LoVo (cell line): ENCODE results near the gene TXNL4B.
"Not testable (repeated sequence)": the region's sequence is repeated elsewhere in the genome, so short reads cannot be mapped to it uniquely, and the experiment has no call there.

ENCODE experiments used
- DNase-seq: peaks from one replicate; pipeline ENCODE4 v3.0.0-alpha.2; 2016; ENCODE audit warnings: low spot score

Gene TXNL4B

DNA sequence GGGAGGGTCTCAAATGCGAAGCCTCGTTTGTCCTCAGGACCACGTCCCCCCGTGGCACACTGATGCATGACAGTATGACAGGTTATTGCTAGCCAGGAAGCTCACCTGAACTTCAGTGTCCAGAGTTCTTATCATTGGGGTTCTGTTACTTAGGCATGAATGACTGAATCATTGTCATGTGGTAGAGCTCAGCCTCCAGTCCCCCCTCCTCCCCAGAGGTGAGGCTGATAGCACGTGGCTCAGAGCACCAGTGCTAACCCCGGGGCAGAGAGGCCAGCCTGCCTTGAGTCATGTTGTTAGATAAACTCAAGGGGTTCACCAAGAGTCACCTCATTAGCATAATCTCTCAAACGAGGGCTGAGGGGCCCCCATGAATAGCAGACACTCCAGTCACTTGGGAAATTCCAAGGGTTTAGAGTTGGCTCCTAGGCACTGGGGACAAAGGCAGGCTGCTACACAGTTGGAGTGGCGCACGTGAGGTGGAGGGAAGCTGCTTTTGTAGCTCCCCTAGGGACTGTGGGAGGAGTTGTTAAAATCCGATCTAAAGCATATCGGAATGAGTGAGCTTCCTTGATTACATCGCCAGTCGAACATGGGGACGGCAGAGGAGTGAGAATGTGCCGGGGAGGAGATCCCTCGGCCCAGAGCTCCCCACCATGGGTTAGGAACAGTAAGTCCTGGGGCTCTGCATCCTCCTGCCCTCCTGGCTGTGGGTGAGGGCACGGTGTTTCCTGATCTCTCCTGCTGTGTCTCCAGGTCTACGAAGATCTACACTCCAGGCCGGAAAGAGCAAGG, 18.4 kb upstream of the TXNL4B start:
- no peak for DNase-seq

DNA sequence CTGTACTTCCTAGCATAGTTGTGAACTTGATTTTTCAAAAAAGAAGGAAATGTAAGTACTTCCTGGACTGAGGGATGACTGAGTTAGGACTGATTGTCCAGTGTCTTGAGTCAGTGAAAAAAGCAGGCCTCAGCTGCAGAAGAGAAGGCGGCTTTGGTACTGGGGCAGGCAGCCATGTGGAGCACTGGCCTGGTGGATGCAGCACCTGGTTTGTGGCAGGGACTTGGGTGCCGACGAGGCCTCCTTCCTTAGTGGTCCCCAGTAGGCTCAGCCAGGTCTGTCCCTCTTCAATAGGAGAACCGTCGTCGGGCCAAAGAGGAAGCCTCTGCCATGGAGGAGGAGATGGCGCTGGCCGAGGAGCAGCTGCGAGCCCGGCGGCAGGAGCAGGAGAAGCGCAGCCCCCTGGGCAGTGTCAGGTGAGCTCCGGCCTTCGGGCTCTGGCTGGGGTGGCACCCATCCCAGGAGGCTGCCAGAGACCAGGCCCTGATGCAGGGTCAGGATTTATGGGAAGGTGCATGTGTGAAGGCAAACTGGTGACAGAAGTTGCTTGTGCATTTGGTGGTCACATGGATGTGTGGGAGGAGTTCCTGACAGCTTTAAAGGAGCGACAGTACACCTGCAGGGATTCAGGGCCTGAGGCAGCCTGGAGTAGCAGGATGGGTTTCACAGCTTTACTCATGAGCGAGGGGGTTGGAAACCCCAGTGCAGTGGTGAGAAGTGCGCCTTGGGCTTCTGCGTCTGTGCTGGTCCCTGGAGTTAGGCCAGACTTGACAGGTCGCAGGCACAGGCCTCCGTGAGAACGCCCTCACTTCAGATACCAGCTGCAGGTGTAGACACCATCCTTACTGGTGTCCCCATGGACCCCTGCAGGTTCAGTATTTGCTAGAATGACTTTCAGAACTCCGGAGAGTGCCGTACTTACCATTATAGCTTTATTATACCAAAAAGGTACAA, 17.5 kb upstream of the TXNL4B start:
- DNase-seq, result no peak

GRCh38 chr16:72109966-72110530, 16.6 kb upstream of the TXNL4B start:
- no peak for DNase-seq

- no peak for DNase-seq
These were observed 15.9 kb upstream of the TXNL4B start for GRCh38 chr16:72109300-72109699.

GRCh38 chr16:72108353-72109102, 15.1 kb upstream of the TXNL4B start:
- no peak for DNase-seq

DNA sequence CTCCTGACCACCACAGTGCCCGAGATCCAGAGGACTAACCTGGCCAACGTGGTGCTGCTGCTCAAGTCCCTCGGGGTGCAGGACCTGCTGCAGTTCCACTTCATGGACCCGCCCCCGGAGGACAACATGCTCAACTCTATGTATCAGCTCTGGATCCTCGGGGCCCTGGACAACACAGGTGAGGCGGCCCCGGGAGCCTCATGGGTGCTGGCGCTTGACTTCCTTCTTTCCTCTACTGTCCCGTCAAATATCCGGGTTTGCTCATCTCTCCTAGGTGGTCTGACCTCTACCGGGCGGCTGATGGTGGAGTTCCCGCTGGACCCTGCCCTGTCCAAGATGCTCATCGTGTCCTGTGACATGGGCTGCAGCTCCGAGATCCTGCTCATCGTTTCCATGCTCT, 14.0 kb upstream of the TXNL4B start:
- DNase-seq, result no peak

GRCh38 chr16:72105978-72106377, 12.6 kb upstream of the TXNL4B start:
- DNase-seq, result no peak

GRCh38 chr16:72104905-72105304, 11.5 kb upstream of the TXNL4B start:
- no peak for DNase-seq

GRCh38 chr16:72101195-72101594, 7.8 kb upstream of the TXNL4B start:
- DNase-seq, result no peak

DNA sequence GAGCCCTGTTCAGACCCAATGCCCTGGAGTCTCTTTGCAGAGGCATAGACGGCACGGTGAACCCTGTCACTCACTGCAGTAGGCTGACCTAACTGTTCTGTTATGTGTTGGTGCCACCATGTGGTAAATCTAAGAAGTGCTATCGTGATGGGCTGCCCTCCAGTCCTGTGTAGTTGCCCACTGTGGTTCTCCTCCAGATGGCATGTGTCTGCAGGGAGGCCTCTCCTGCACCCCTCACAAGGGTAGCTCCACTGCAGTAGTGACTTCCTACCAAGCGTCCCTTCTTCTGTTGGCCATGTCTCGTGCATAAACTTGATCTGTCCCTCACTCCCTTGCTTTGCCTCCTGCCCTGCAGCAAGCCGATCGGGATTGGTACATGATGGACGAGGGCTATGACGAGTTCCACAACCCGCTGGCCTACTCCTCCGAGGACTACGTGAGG, 6.0 kb upstream of the TXNL4B start:
- DNase-seq, result peak; percentile 13

DNA sequence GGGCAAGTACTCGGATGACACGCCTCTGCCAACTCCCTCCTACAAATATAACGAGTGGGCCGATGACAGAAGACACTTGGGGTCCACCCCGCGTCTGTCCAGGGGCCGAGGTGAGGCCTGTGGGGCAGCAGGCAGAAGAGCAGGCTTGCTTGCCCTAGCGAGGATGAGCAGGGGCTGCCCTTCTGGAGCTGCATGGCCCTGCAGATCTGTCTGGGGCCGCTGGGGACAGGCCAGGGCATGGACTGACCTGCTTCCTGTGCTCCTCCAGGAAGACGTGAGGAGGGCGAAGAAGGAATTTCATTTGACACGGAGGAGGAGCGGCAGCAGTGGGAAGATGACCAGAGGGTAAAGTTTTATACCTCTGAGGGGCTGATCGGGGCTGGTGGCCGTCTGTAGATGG, 5.5 kb upstream of the TXNL4B start:
- DNase-seq, result no peak

GRCh38 chr16:72094266-72094610, 818 bp upstream of the TXNL4B start:
- DNase-seq, result no peak

DNA sequence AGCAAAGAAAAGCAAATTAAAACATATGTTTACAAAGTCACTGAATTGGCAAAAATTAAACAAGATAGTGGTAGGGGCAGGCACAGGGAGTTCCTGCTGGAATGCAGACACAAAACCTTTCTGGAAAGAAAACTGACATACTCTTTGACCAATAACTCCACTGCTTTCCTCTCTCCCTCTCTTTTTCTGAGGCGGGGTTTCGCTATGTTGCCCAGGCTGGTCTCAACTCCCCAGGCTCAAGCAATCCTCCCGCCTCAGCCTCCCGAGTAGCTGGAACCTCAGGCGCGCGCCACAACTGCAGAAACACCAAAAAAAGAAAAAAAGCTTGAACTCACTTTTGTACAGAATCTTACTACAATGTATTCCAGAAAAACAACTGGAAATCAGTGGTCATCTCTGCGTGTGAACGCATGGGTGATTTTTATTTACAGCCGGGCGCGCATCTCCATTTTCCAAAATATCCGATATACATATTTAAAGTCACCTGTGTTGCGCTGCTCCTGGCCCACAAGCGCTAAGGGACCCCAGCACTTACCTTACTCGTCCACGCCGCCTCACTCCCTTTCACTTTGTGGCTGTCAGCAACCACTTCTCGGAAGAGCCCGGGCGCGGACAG, 480 bp downstream of the TXNL4B start:
- peak; percentile 5 for DNase-seq

- DNase-seq, result no peak
These were observed 2.2 kb downstream of the TXNL4B start for GRCh38 chr16:72091217-72091616.

DNA sequence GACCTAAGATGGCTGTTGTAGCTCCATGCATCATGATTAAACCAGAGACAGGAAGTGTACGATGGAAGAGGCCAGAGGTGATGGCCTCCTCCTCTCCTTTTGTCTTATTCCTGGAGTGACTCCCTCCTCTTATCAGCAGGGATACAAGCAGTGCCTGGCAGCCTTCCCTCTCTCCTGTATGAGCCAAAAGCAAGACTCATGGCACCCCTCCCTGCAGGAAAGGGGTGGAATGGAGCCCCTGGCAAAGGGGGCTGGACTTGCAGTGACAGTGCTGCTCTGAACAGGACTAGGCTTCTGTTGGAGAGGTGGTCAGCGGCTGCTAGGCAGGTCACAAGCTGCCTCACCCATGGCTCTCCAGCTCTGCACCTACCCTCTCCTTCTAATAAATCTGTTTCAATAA, 8.4 kb downstream of the TXNL4B start:
- DNase-seq, result no peak

- DNase-seq, result no peak
These were observed 9.0 kb downstream of the TXNL4B start for GRCh38 chr16:72084445-72084844.

GRCh38 chr16:72083778-72084404, 9.5 kb downstream of the TXNL4B start:
- no peak for DNase-seq

DNA sequence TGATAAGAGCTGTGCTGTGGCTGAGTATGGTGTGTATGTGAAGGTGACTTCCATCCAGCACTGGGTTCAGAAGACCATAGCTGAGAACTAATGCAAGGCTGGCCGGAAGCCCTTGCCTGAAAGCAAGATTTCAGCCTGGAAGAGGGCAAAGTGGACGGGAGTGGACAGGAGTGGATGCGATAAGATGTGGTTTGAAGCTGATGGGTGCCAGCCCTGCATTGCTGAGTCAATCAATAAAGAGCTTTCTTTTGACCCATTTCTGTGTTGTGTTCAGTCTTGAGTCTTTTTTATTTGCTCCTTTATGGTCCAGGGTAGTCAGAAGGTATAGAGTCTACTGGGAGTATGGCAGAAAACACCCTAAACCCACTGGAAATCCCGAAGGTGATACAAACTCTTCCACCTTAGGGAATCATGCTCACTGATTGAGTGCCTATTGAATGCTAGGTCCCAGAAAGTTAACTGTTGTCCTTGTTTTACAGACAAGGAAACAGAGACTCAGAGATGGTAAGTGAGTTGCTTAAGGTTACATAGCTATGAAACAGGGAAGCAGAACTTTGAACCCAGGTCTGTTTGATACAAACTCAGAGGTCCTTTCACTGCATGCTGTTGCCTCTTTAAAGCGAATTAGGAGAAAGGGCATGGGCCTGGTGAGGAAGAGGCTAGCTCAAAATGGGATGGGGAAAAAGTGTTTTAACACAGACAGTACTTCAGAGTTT, 16.3 kb downstream of the TXNL4B start:
- not testable (repeated sequence) for DNase-seq

GRCh38 chr16:72075067-72075466, 18.4 kb downstream of the TXNL4B start:
- not testable (repeated sequence) for DNase-seq

DNA sequence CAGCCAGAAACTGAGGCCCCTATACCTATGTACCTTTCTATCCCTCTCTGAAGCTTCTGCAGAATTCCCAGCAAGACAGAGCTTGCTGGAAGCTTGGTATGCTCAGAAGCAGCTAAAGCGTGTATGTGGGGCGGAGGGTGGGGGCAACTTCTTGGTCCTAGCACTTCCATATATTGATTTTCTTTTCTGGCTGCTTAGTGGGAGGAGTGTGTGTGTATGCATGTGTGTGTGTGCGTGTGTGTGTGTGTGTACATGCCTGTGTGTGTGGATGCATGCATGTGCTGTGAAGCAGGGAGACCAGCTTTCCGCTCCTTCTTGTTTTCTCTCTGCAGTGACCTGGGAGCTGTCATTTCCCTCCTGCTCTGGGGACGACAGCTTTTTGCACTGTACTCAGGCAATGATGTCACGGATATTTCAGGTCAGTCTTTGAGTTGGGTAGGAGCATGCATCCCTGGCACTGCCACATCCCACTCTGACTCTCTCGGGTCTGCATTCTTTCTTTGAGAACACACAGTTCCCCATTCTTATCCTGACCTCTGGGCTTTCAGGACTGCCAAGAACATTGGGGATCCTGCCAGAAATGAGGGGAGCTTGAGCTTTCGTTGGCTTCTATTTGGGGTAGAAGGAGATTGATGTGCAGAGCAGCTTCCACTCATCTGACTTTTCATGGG, 19.7 kb downstream of the TXNL4B start:
- no peak for DNase-seq
